ENCODE measurements around the gene DSC2. TPM values are rescaled to one million over a fixed set of nuclear protein-coding genes. Genes with fewer than 3 reads are reported as not detected.
A peak's percentile ranks its signal among the peaks of the same experiment; 100 is the strongest.

The DSC2 gene
- total RNA-seq, 2 donors from 2014 or later = 2.7 to 4.3 TPM

GRCh38 chr18:31099450-31100230, 2.6 kb downstream of the DSC2 start:
- no peaks in the 10 kb centered on the region for H3K4me1 ChIP-seq (ENCODE audit: control insufficient read depth in 1 of 2, low read depth in 2 of 2)
- H3K4me3 ChIP-seq = peak overlapping the region; percentile 72
- ATAC-seq (ENCODE audit: insufficient number of reproducible peaks, low FRiP score, low read depth) = no peak
- H3K27ac ChIP-seq = no peak overlapping the region
- no peak for TF ChIP-seq CTCF (IDR thresholded peaks at IDR 0.05)
- no peaks in the 10 kb centered on the region for H3K9me3 ChIP-seq
- DNase-seq (ENCODE audit: low spot score) = no peak
- H3K27me3 ChIP-seq (replicated peaks; ENCODE audit: insufficient read depth) = no peaks in the 10 kb centered on the region
- no peaks in the 10 kb centered on the region for H3K36me3 ChIP-seq

DNA sequence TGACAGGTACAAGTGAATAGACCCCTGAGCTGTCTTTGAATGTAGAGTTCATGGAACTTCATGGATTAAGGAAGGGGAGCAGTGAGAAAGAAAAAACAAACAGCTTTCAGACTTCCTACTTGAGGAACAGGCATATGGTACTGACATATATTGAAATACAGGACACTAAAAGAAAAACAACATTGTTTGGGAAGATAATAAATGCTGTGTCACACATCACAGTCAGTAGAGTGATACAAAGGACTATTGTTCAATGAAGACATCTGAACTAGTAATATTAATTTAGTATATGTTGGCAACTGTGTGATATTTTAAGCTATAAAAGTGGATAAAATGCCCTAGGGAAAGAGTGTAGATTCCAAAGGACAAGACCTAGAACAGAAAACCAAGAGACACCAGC, 3.3 kb downstream of the DSC2 start:
- H3K27me3 ChIP-seq (replicated peaks; ENCODE audit: insufficient read depth) = no peaks in the 10 kb centered on the region
- ATAC-seq (ENCODE audit: insufficient number of reproducible peaks, low FRiP score, low read depth) (no peak), DNase-seq (ENCODE audit: low spot score) (no peak)
- H3K36me3 ChIP-seq = no peaks in the 10 kb centered on the region
- H3K4me3 ChIP-seq = no peak overlapping the region
- TF ChIP-seq CTCF (IDR thresholded peaks at IDR 0.05) = no peak
- no peaks in the 10 kb centered on the region for H3K9me3 ChIP-seq
- no peaks in the 10 kb centered on the region for H3K4me1 ChIP-seq (ENCODE audit: control insufficient read depth in 1 of 2, low read depth in 2 of 2)
- no peak overlapping the region for H3K27ac ChIP-seq

DNA sequence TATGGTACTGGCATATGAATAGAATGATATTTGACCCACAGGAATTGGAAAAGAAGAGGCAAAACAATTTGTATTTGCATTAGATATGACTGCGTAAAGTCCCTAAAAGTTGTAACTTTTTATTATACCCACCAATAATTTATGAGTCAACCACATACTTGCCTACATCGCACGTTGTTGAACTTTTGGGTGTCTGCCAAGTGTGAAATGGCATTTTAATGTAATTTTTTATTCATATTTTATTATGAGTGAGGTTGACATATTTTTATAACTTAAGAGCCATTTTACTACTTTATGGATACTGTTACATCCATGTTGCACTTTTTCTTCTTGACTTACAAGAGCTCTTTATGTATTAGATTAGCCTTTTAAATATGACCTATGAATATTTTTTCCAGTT, 4.6 kb downstream of the DSC2 start:
- Histone ChIP-seq H3K36me3 (no peaks in the 10 kb centered on the region), H3K9me3 (no peaks in the 10 kb centered on the region), H3K4me1 (ENCODE audit: control insufficient read depth in 1 of 2, low read depth in 2 of 2) (no peaks in the 10 kb centered on the region), H3K27me3 (replicated peaks; ENCODE audit: insufficient read depth) (no peaks in the 10 kb centered on the region), H3K4me3 (no peak overlapping the region), H3K27ac (no peak overlapping the region)
- ATAC-seq (ENCODE audit: insufficient number of reproducible peaks, low FRiP score, low read depth) = no peak
- TF ChIP-seq CTCF (IDR thresholded peaks at IDR 0.05) = no peak
- no peak for DNase-seq (ENCODE audit: low spot score)

- Histone ChIP-seq H3K4me3 (no peak overlapping the region), H3K27ac (no peak overlapping the region), H3K9me3 (no peaks in the 10 kb centered on the region), H3K4me1 (ENCODE audit: control insufficient read depth in 1 of 2, low read depth in 2 of 2) (no peaks in the 10 kb centered on the region), H3K36me3 (no peaks in the 10 kb centered on the region), H3K27me3 (replicated peaks; ENCODE audit: insufficient read depth) (no peaks in the 10 kb centered on the region)
- ATAC-seq (ENCODE audit: insufficient number of reproducible peaks, low FRiP score, low read depth) = no peak
- no peak for DNase-seq (ENCODE audit: low spot score)
- no peak for TF ChIP-seq CTCF (IDR thresholded peaks at IDR 0.05)
These were observed 8.3 kb downstream of the DSC2 start for GRCh38 chr18:31093880-31094279.

GRCh38 chr18:31093294-31093693, 8.9 kb downstream of the DSC2 start:
- H3K36me3 ChIP-seq = no peaks in the 10 kb centered on the region
- no peaks in the 10 kb centered on the region for H3K27me3 ChIP-seq (replicated peaks; ENCODE audit: insufficient read depth)
- no peak overlapping the region for H3K27ac ChIP-seq
- ATAC-seq (ENCODE audit: insufficient number of reproducible peaks, low FRiP score, low read depth) (no peak), DNase-seq (ENCODE audit: low spot score) (no peak)
- TF ChIP-seq CTCF (IDR thresholded peaks at IDR 0.05) = no peak
- H3K4me3 ChIP-seq = no peak overlapping the region
- no peaks in the 10 kb centered on the region for H3K4me1 ChIP-seq (ENCODE audit: control insufficient read depth in 1 of 2, low read depth in 2 of 2)
- H3K9me3 ChIP-seq = no peaks in the 10 kb centered on the region
